Lower leg skin (tissue), 4 donors: ENCODE data around the gene SFMBT1. TPM values are rescaled to one million over a fixed set of nuclear protein-coding genes. Genes with fewer than 3 reads are reported as not detected.

Experiments used
- DNase-seq, 2 donors: peaks; one replicate each; pipeline ENCODE4 v3.0.0-alpha.2; 2019; ENCODE audit warnings: low spot score in 2 of 2
- H3K4me3 ChIP-seq: fragments of 200-600 bp; sonication (generic); 2 replicates; pipeline ENCODE4 v1.5.1; 2017; ENCODE audit warnings: mild to moderate bottlenecking, low read depth; ENCODE audit not compliant: poor library complexity, severe bottlenecking
- POLR2A ChIP-seq, 2 donors: fragments of 450-650 bp; IDR thresholded peaks; one replicate each; pipeline ENCODE4 v1.6.1; 2016 to 2017; ENCODE audit warnings: antibody characterized with exemption in 2 of 2, mild to moderate bottlenecking in 1 of 2, moderate library complexity in 1 of 2
- WGBS, 2 donors: methylation state at CpG; one replicate each; pipeline ENCODE4 v1.1.5; 2018; 5-methylcytosine and 5-hydroxymethylcytosine counted together
- intact Hi-C: fragments of 100-400 bp; cut with DNase I; formaldehyde crosslinking; loops from one replicate; pipeline ENCODE4 v1.15.0; 2023; ENCODE audit warnings: low total_unique reads
- total RNA-seq, 4 donors: library from RNA; depleted of rRNA; stranded (reverse); fragments of >200 nt; gene quantifications; one replicate each; pipeline ENCODE4 v1.1.0, GENCODE V29; 2016
- TF ChIP-seq, protein P1 (sequence below), 3 donors: fragments of 450-650 bp; IDR thresholded peaks; one replicate each; pipeline ENCODE4 v1.5.1; 2016; ENCODE audit warnings: antibody characterized with exemption in 3 of 3, mild to moderate bottlenecking in 3 of 3, moderate library complexity in 2 of 3

Gene SFMBT1
- total RNA-seq, 4 donors from 2014 or later: 9.5 to 24.3 (median 14.4) TPM

DNA sequence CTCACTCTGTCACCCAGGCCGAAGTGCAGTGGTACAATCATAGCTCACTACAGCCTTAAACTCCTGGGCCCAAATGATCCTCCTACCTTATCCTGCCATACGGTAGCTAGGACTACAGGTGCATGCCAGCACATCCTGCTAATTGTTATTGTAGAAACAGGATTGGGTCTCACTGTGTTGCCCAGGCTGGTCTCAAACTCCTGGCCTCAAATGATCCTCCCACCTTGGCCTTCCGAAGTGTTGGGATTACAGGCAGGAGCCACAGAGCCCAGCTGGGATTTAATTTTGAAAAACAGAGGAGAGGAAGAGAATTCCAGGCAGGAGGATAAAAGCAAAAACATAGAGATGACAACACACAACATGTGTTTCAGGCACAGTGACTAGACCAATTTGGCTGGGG, 40.5 kb downstream of the SFMBT1 start:
- TF ChIP-seq POLR2A (IDR thresholded peaks at IDR 0.05): no peak
- TF ChIP-seq, protein P1, sequence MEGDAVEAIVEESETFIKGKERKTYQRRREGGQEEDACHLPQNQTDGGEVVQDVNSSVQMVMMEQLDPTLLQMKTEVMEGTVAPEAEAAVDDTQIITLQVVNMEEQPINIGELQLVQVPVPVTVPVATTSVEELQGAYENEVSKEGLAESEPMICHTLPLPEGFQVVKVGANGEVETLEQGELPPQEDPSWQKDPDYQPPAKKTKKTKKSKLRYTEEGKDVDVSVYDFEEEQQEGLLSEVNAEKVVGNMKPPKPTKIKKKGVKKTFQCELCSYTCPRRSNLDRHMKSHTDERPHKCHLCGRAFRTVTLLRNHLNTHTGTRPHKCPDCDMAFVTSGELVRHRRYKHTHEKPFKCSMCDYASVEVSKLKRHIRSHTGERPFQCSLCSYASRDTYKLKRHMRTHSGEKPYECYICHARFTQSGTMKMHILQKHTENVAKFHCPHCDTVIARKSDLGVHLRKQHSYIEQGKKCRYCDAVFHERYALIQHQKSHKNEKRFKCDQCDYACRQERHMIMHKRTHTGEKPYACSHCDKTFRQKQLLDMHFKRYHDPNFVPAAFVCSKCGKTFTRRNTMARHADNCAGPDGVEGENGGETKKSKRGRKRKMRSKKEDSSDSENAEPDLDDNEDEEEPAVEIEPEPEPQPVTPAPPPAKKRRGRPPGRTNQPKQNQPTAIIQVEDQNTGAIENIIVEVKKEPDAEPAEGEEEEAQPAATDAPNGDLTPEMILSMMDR (IDR thresholded peaks at IDR 0.05): no peak
- DNase-seq: no peak
- WGBS, 2 donors: 63 to 65% methylated on average over 3 of the region's 3 CpGs
- intact Hi-C loops: no loop called here
- H3K4me3 ChIP-seq: no peak overlapping the region

DNA sequence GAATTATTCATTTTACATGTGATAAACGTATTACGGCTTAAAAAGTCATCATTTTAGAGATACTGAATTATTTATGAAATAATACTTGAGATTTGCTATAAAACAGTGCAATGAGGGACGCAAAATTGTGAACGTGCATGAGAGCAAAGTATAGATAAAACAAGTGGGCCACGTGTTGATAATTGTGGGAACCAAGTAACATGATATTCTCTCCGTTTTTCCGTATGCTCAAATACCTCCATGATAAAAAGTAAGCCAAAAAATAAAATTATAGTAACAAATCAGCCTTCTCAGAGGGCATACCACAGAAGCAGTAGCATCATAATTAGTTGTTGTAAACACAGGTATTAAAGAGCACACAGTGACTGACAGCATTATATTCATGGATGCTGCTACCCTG, 42.6 kb downstream of the SFMBT1 start:
- H3K4me3 ChIP-seq: no peak overlapping the region
- intact Hi-C loops: no loop called here
- TF ChIP-seq, protein P1 (IDR thresholded peaks at IDR 0.05): no peak
- no peak for TF ChIP-seq POLR2A (IDR thresholded peaks at IDR 0.05)
- WGBS, 2 donors: 92 to 94% methylated on average over 7 of the region's 7 CpGs
- no peak for DNase-seq

DNA sequence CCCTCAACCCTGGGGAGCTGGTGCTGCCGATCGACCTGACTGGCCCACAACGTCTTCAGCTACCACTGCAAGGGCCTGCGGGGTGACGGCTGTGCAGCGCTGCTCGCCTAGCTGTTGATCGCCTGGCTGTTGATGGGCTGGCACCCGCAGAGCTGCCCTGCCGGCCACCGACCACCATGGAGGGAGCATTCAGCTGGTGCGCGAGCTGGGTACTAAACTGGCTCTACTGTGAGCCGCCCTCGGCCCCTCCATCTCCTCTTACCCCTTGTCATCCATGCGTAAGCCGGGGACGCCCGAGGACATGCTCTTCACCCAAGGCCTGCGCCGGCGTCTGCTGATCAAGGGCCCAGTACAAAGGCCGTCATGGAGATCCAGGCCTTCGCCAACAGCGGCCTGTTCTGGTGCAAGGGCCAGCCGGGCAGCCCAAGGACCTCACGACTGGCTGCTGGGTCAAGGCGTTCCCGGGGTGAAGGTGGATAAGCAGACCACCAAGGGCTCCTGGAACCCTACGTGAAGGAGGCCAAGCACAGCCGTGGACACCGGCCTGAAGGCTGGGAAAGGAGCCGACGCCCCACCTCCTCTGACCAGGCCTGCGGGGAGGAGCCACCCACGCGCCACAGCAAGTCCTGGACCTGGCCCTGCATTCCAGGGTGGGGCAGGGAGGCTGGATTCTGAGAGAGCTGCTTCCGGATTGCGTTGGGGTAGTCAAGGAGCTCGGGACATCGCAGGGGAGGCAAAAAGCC, 46.9 kb downstream of the SFMBT1 start:
- intact Hi-C loops: no loop called here
- WGBS, 2 donors: 85 to 94% methylated on average over 12 to 15 of the region's 41 CpGs
- TF ChIP-seq POLR2A (IDR thresholded peaks at IDR 0.05): no peak
- TF ChIP-seq, protein P1 (IDR thresholded peaks at IDR 0.05): no peak
- no peak overlapping the region for H3K4me3 ChIP-seq
- DNase-seq: no peak

DNA sequence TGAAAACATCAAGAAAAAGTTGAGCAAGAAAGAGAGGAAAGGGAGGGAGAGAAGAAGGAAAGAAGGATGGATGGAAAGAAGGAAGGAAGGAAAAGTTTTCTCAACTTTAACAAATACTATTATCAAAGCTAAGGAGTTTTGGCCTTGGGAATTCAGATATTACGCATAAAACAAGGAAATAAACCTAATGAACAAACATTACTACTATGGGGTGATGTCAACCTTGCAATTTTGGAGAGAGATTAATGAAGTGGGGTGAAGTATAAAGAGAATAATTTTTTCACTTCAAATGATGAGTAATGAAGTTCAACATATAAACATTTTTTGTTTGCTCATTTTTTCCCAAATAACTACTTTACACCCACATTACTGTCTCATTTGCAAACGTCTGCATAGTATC, 55.2 kb downstream of the SFMBT1 start:
- TF ChIP-seq, protein P1 (IDR thresholded peaks at IDR 0.05): no peak
- TF ChIP-seq POLR2A (IDR thresholded peaks at IDR 0.05): no peak
- intact Hi-C loops: no loop called here
- WGBS, 2 donors: 73 to 78% methylated on average over 2 of the region's 2 CpGs
- H3K4me3 ChIP-seq: no peak overlapping the region
- no peak for DNase-seq

DNA sequence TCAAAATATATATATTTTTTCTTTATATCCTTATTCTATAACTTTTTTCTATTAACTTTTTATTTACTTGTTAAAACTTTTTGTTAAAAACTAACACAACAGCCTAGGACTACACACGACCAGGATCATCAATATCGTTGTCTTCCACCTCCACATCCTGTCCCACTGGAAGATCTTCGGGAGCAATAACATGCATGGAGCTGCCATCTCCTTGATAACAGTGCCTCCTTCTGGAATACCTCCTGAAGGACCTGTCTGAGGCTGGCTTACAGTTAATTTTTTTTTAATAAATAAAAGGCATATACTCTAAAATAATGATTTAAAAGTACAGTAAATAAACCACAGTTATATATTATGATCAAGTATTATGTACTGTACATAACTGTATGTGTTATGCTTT, 58.9 kb downstream of the SFMBT1 start:
- 45 to 55% methylated on average over 3 of the region's 3 CpGs for WGBS, 2 donors
- intact Hi-C loops: no loop called here
- no peak for DNase-seq
- no peak for TF ChIP-seq POLR2A (IDR thresholded peaks at IDR 0.05)
- TF ChIP-seq, protein P1 (IDR thresholded peaks at IDR 0.05): no peak
- H3K4me3 ChIP-seq: no peak overlapping the region

DNA sequence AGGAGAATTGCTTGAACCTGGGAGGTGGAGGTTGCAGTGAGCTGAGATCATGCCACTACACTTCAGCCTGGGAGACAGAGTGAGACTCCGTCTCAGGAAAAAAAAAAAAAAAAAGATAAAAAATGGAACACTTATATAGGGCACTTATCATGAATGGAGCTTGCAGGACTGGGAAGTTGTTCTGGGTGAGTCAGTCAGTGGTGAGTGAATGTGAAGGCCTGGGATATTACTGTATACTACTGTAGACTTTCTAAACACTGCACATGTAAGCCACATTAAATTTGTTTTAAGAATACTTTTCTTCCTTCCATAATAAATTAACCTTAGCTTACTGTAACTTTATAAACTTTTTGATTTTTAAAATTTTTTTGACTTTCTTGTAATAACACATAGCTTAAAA, 59.8 kb downstream of the SFMBT1 start:
- WGBS, 2 donors: 90 to 96% methylated on average over 1 of the region's 1 CpG
- intact Hi-C loops: no loop called here
- no peak for DNase-seq
- no peak overlapping the region for H3K4me3 ChIP-seq
- TF ChIP-seq, protein P1 (IDR thresholded peaks at IDR 0.05): no peak
- TF ChIP-seq POLR2A (IDR thresholded peaks at IDR 0.05): no peak
